Smooth muscle cell (in vitro differentiated cells): ENCODE results near the gene TYMP. TPM values are rescaled to one million over a fixed set of nuclear protein-coding genes. Genes with fewer than 3 reads are reported as not detected.

Source experiments
- DNase-seq: peaks from one replicate; lab custom pipeline; 2025; ENCODE audit not compliant: unreplicated experiment; lab: John Stamatoyannopoulos, UW
- H2AFZ ChIP-seq: fragments of 200-600 bp; sonication (generic); 2 replicates; pipeline ENCODE4 v1.6.0; 2016; ENCODE audit warnings: antibody characterized with exemption, low read depth, mild to moderate bottlenecking
- H3F3A ChIP-seq: fragments of 200-600 bp; sonication (generic); 2 replicates; pipeline ENCODE4 v1.6.0; 2017; ENCODE audit warnings: antibody characterized with exemption, low read depth
- H3K27ac ChIP-seq: fragments of 200-600 bp; sonication (generic); 2 replicates; pipeline ENCODE4 v1.5.1; 2016; ENCODE audit warnings: low read depth, mild to moderate bottlenecking
- H3K27me3 ChIP-seq: fragments of 200-600 bp; sonication (generic); 2 replicates; pipeline ENCODE4 v1.6.1; 2016; ENCODE audit warnings: low read depth, mild to moderate bottlenecking
- H3K36me3 ChIP-seq: fragments of 200-600 bp; sonication (generic); 2 replicates; pipeline ENCODE4 v1.5.1; 2016; ENCODE audit warnings: low read depth
- H3K4me1 ChIP-seq: fragments of 200-600 bp; sonication (generic); 2 replicates; pipeline ENCODE4 v1.5.1; 2016; ENCODE audit warnings: low read depth
- H3K4me2 ChIP-seq: fragments of 200-600 bp; sonication (generic); 2 replicates; pipeline ENCODE4 v1.6.0; 2016; ENCODE audit warnings: mild to moderate bottlenecking
- H3K4me3 ChIP-seq: fragments of 200-600 bp; sonication (generic); 2 replicates; pipeline ENCODE4 v1.5.1; 2016; ENCODE audit warnings: mild to moderate bottlenecking
- H3K79me2 ChIP-seq: fragments of 200-600 bp; sonication (generic); 2 replicates; pipeline ENCODE4 v1.6.0; 2016; ENCODE audit warnings: low read depth, mild to moderate bottlenecking
- H3K9ac ChIP-seq: fragments of 200-600 bp; sonication (generic); 2 replicates; pipeline ENCODE4 v1.6.0; 2016; ENCODE audit warnings: low read depth
- H3K9me3 ChIP-seq: fragments of 200-600 bp; sonication (generic); replicated peaks from 2 replicates; pipeline ENCODE4 v1.5.1; 2016; ENCODE audit warnings: low read depth
- H4K20me1 ChIP-seq: fragments of 200-600 bp; sonication (generic); 2 replicates; pipeline ENCODE4 v1.6.0; 2016; ENCODE audit warnings: low read depth
- WGBS: methylation state at CpG from one replicate; pipeline ENCODE4 v1.1.7; 2016; ENCODE audit warnings: low lambda C conversion rate; 5-methylcytosine and 5-hydroxymethylcytosine counted together
- polyA plus RNA-seq: library from polyadenylated mRNA; unstranded; fragments of >200 nt; fragmentation: Nextera tagmentation; extraction: Ambion mirVana; gene quantifications from 2 replicates; pipeline ENCODE4 v1.2.1, GENCODE V29; 2016
- total RNA-seq: library from RNA; depleted of rRNA; stranded (reverse); fragments of >200 nt; gene quantifications from 2 replicates; pipeline ENCODE4 v1.2.3, GENCODE V29; 2014
- TF ChIP-seq, protein P1 (sequence below): fragments of 200-600 bp; sonication (generic); IDR thresholded peaks from 2 replicates; pipeline ENCODE4 v1.5.1; 2017; ENCODE audit warnings: borderline replicate concordance, mild to moderate bottlenecking, antibody characterized with exemption; ENCODE audit not compliant: insufficient read depth, poor library complexity, severe bottlenecking

TYMP gene
- total and polyA plus RNA-seq, 2 experiments from 2014 or later: 87.4 to 287 TPM

DNA sequence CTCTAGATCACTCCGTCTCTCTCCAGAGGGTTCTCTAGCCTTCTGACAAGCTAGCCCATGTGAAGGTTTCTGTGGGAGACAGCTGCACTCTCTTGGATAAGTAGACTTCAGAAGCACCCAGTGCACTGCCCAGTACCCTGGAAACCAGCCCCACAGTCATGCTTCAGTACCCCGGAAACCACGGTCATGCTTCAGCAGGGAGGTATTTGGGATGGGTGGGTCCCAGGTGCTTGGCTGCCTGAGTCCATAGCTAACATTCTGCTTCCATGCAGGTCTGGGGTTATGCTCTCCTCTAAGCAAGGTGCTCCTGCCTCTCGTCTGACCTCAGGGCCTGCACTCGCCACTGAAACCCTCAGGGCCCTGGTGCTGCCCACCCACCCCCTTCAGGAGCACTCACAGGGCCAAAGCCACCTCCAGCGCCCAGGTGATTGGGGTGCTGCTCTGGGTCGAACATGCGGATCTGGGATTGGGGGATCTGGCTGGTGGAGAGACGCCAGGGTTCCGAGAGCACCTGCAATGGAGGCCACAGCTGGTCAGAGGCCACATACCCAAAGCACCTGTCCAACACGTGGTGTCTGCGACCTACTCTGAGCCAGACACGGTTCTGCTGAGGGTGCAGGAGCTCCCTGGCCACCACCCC lies 40.2 kb upstream of the TYMP start:
- TF ChIP-seq, protein P1, sequence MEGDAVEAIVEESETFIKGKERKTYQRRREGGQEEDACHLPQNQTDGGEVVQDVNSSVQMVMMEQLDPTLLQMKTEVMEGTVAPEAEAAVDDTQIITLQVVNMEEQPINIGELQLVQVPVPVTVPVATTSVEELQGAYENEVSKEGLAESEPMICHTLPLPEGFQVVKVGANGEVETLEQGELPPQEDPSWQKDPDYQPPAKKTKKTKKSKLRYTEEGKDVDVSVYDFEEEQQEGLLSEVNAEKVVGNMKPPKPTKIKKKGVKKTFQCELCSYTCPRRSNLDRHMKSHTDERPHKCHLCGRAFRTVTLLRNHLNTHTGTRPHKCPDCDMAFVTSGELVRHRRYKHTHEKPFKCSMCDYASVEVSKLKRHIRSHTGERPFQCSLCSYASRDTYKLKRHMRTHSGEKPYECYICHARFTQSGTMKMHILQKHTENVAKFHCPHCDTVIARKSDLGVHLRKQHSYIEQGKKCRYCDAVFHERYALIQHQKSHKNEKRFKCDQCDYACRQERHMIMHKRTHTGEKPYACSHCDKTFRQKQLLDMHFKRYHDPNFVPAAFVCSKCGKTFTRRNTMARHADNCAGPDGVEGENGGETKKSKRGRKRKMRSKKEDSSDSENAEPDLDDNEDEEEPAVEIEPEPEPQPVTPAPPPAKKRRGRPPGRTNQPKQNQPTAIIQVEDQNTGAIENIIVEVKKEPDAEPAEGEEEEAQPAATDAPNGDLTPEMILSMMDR: no peak
- no peaks in the 10 kb centered on the region for H3K4me1 ChIP-seq
- no peaks in the 10 kb centered on the region for H3K9me3 ChIP-seq
- H3K27me3 ChIP-seq: no peaks in the 10 kb centered on the region
- no peaks in the 10 kb centered on the region for H3F3A ChIP-seq
- peaks cover 3% of the 10 kb centered on the region for H3K36me3 ChIP-seq
- no peak for DNase-seq
- H3K4me2 ChIP-seq: no peak overlapping the region
- no peak overlapping the region for H3K4me3 ChIP-seq
- WGBS: 96% methylated on average over 12 of the region's 13 CpGs
- H4K20me1 ChIP-seq: no peaks in the 10 kb centered on the region
- H3K9ac ChIP-seq: no peak overlapping the region
- H2AFZ ChIP-seq: no peak overlapping the region
- H3K79me2 ChIP-seq: no peaks in the 10 kb centered on the region
- no peak overlapping the region for H3K27ac ChIP-seq

DNA sequence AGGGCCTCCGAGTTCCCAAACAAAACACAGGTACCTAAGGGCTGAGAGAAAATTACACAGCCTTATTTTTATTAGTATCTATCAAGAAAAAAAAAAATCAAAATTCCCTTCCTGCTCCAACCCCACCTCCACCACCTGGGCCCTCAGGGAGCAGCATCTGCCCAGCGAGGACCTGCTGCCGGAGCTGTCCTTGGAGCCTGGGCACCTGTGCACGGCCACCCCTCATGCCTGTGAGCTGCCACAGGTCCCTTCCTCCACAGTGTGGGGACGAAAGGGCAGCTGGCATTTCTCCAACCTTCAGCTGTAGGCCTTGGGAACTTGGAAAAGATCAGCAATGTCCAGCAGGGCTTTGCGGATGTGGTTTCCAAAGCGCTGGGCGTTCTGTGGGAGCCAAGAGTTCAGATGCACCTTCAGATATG lies 39.2 kb upstream of the TYMP start:
- TF ChIP-seq, protein P1: no peak

DNA sequence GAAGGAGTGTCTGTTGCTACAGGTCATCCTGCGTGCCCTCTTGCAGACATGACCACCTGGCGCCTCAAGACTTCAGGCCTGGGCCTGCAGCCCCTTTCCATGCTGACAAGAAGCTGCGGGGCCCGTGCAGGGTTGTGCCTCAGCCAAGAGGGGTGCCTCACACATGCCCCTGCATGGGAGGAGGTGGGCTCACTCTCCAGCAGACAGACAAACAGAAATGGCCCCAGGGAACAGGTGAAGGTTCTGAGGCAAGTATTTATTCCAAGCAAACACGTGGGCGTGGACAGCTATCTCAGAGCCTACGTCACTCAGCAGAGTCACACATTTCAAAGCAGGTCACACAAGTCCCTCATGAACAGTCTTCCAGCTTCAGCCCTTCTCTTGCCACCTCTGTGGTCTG lies 38.8 kb upstream of the TYMP start:
- H3F3A ChIP-seq: no peaks in the 10 kb centered on the region
- no peak overlapping the region for H3K27ac ChIP-seq
- peaks cover 3% of the 10 kb centered on the region for H3K36me3 ChIP-seq
- H2AFZ ChIP-seq: no peak overlapping the region
- H3K79me2 ChIP-seq: no peaks in the 10 kb centered on the region
- no peak overlapping the region for H3K9ac ChIP-seq
- H3K4me2 ChIP-seq: no peak overlapping the region
- H3K4me1 ChIP-seq: no peaks in the 10 kb centered on the region
- no peak for DNase-seq
- H4K20me1 ChIP-seq: no peaks in the 10 kb centered on the region
- TF ChIP-seq, protein P1: no peak
- WGBS: 95% methylated on average over 7 of the region's 7 CpGs
- H3K4me3 ChIP-seq: no peak overlapping the region
- no peaks in the 10 kb centered on the region for H3K9me3 ChIP-seq
- no peaks in the 10 kb centered on the region for H3K27me3 ChIP-seq

More for the DNA sequence above, 39.2 kb upstream of the TYMP start:
- H3K4me1 ChIP-seq: no peaks in the 10 kb centered on the region
- DNase-seq: no peak
- H3K79me2 ChIP-seq: no peaks in the 10 kb centered on the region
- no peak overlapping the region for H3K4me2 ChIP-seq
- no peak overlapping the region for H3K27ac ChIP-seq
- H3F3A ChIP-seq: no peaks in the 10 kb centered on the region
- H3K4me3 ChIP-seq: no peak overlapping the region
- H3K36me3 ChIP-seq: peaks cover 3% of the 10 kb centered on the region
- no peak overlapping the region for H2AFZ ChIP-seq
- WGBS: 98% methylated on average over 8 of the region's 8 CpGs
- H3K9me3 ChIP-seq: no peaks in the 10 kb centered on the region
- H4K20me1 ChIP-seq: no peaks in the 10 kb centered on the region
- H3K9ac ChIP-seq: no peak overlapping the region
- no peaks in the 10 kb centered on the region for H3K27me3 ChIP-seq

DNA sequence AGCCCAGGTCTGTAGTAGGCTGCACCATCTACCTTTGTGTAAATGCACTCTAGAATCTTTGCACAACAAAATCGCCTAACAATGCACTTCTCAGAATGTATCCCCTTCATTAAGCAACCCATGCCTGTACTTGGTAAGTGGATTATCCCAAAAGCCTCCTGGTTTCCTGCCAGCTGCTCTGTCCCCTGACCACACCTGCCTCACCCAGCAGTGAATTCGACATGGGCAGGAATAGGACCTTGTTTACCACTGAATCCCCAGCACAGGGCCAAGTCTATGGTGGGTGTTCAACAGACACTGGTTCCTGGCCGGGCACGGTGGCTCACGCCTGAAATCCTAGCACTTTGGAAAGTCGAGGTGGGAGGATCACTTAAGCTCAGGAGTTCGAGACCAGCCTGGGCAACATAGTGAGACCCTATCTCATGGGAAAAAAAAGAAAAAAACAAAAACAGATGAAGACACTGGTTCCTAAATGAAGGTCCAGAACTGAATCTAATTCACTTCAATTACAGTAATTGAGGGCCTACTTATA lies 38.0 kb upstream of the TYMP start:
- Histone ChIP-seq H3K36me3 (peaks cover 3% of the 10 kb centered on the region), H3K9ac (no peak overlapping the region), H3F3A (no peaks in the 10 kb centered on the region), H2AFZ (no peak overlapping the region), H4K20me1 (no peaks in the 10 kb centered on the region), H3K4me1 (no peaks in the 10 kb centered on the region), H3K4me2 (no peak overlapping the region), H3K79me2 (peaks cover 3% of the 10 kb centered on the region), H3K4me3 (no peak overlapping the region), H3K27ac (no peak overlapping the region), H3K27me3 (no peaks in the 10 kb centered on the region), H3K9me3 (no peaks in the 10 kb centered on the region)
- TF ChIP-seq, protein P1: no peak
- 96% methylated on average over 7 of the region's 7 CpGs for WGBS
- DNase-seq: no peak
